ENCODE results near the gene CRBN.

GRCh38 chr3:3105246-3105645, 74.2 kb downstream of the CRBN start:
- TF ChIP-seq POLR2A (IDR thresholded peaks at IDR 0.05; ENCODE audit: low read depth, low read length) = no peak
- TF ChIP-seq CTCF (IDR thresholded peaks at IDR 0.05; ENCODE audit: extremely low read depth in 1 of 2, insufficient read depth in 1 of 2, low read depth in 1 of 2, low read length in 2 of 2) = no peak
- no peak for TF ChIP-seq EZH2 (IDR thresholded peaks at IDR 0.05; ENCODE audit: borderline replicate concordance, low read depth, low read length, severe bottlenecking)
- no peak for TF ChIP-seq POLR2AphosphoS5 (IDR thresholded peaks at IDR 0.05; ENCODE audit: insufficient read depth, low read depth, low read length)
- TF ChIP-seq MAX (IDR thresholded peaks at IDR 0.05; ENCODE audit: insufficient read depth, insufficient read length) = no peak
- TF ChIP-seq FOS (IDR thresholded peaks at IDR 0.05; ENCODE audit: borderline replicate concordance, insufficient read depth, low read length) = no peak
- no peak for TF ChIP-seq JUN (IDR thresholded peaks at IDR 0.05; ENCODE audit: borderline replicate concordance, insufficient read depth, insufficient read length, low read depth)
